NCI-H446 treated with DMSO at 0.1 percent for 48 hours (cell line): ENCODE results near the gene ZFAND3.

Experiments used
- DNase-seq: peaks from one replicate; lab custom pipeline; 2025; lab: John Stamatoyannopoulos, UW

Gene ZFAND3

GRCh38 chr6:38004908-38005307 is 185.4 kb downstream of the ZFAND3 start:
- DNase-seq = no peak

- no peak for DNase-seq
Observed at GRCh38 chr6:38011937-38012336, 192.4 kb downstream of the ZFAND3 start.

- DNase-seq = peak; percentile 40
Observed at GRCh38 chr6:38012573-38012972, 193.0 kb downstream of the ZFAND3 start.

GRCh38 chr6:38015341-38015740 is 195.8 kb downstream of the ZFAND3 start:
- no peak for DNase-seq

GRCh38 chr6:38016824-38017223 is 197.3 kb downstream of the ZFAND3 start:
- DNase-seq = no peak

GRCh38 chr6:38018755-38019165 is 199.2 kb downstream of the ZFAND3 start:
- no peak for DNase-seq

GRCh38 chr6:38020593-38020992 is 201.1 kb downstream of the ZFAND3 start:
- peak; percentile 16 for DNase-seq

GRCh38 chr6:38021029-38021428 is 201.5 kb downstream of the ZFAND3 start:
- DNase-seq = no peak

GRCh38 chr6:38021571-38021970 is 202.0 kb downstream of the ZFAND3 start:
- DNase-seq = no peak

- no peak for DNase-seq
Observed at GRCh38 chr6:38022688-38023087, 203.2 kb downstream of the ZFAND3 start.

GRCh38 chr6:38024908-38025307 is 205.4 kb downstream of the ZFAND3 start:
- DNase-seq = no peak

- DNase-seq = no peak
Observed at GRCh38 chr6:38025451-38025850, 205.9 kb downstream of the ZFAND3 start.

- DNase-seq = peak; percentile 12
Observed at GRCh38 chr6:38027685-38028373, 208.3 kb downstream of the ZFAND3 start.

- no peak for DNase-seq
Observed at GRCh38 chr6:38030380-38030779, 210.9 kb downstream of the ZFAND3 start.

GRCh38 chr6:38032797-38033196 is 213.3 kb downstream of the ZFAND3 start:
- no peak for DNase-seq

GRCh38 chr6:38033442-38033982 is 214.0 kb downstream of the ZFAND3 start:
- DNase-seq = no peak

- DNase-seq = no peak
Observed at GRCh38 chr6:38034274-38034914, 214.9 kb downstream of the ZFAND3 start.

GRCh38 chr6:38035478-38035877 is 216.0 kb downstream of the ZFAND3 start:
- no peak for DNase-seq

- DNase-seq = no peak
Observed at GRCh38 chr6:38039502-38039901, 220.0 kb downstream of the ZFAND3 start.

- DNase-seq = no peak
Observed at GRCh38 chr6:38040254-38040653, 220.7 kb downstream of the ZFAND3 start.

GRCh38 chr6:38043259-38043753 is 223.8 kb downstream of the ZFAND3 start:
- no peak for DNase-seq

GRCh38 chr6:38045701-38046305 is 226.3 kb downstream of the ZFAND3 start:
- DNase-seq = no peak

- no peak for DNase-seq
Observed at GRCh38 chr6:38047562-38047961, 228.0 kb downstream of the ZFAND3 start.
